Central memory CD8-positive, alpha-beta T cell (primary cell): ENCODE data around the gene RPS16.

Source experiments
- ATAC-seq: fragments of 150-1000 bp; cut with Tn5 transposase; replicated peaks from 2 replicates; pipeline ENCODE4 v1.10.0; 2022; ENCODE audit warnings: mild to moderate bottlenecking, moderate FRiP score, moderate number of reproducible peaks; ENCODE audit not compliant: poor library complexity, severe bottlenecking; ENCODE audit errors: extremely low read depth
- DNase-seq, 2 donors: peaks; one replicate each; pipeline ENCODE4 v3.0.0; 2021; ENCODE audit warnings: low spot score in 2 of 2
- H3K27ac Mint-ChIP-seq: one replicate; pipeline ENCODE4 v1.8.0; 2022; ENCODE audit warnings: low read depth, mild to moderate bottlenecking, moderate library complexity, mixed read lengths
- H3K27me3 Mint-ChIP-seq: one replicate; pipeline ENCODE4 v1.8.0; 2022; ENCODE audit warnings: mixed read lengths
- H3K36me3 Mint-ChIP-seq: one replicate; pipeline ENCODE4 v1.8.0; 2022; ENCODE audit warnings: mild to moderate bottlenecking, moderate library complexity, mixed read lengths; ENCODE audit not compliant: insufficient read depth
- H3K4me1 Mint-ChIP-seq: one replicate; pipeline ENCODE4 v1.8.0; 2022; ENCODE audit warnings: mixed read lengths
- H3K4me3 Mint-ChIP-seq: one replicate; pipeline ENCODE4 v1.8.0; 2022; ENCODE audit warnings: mild to moderate bottlenecking, moderate library complexity, mixed read lengths
- H3K9me3 Mint-ChIP-seq: one replicate; pipeline ENCODE4 v1.8.0; 2022; ENCODE audit warnings: mixed read lengths

Gene RPS16

DNA sequence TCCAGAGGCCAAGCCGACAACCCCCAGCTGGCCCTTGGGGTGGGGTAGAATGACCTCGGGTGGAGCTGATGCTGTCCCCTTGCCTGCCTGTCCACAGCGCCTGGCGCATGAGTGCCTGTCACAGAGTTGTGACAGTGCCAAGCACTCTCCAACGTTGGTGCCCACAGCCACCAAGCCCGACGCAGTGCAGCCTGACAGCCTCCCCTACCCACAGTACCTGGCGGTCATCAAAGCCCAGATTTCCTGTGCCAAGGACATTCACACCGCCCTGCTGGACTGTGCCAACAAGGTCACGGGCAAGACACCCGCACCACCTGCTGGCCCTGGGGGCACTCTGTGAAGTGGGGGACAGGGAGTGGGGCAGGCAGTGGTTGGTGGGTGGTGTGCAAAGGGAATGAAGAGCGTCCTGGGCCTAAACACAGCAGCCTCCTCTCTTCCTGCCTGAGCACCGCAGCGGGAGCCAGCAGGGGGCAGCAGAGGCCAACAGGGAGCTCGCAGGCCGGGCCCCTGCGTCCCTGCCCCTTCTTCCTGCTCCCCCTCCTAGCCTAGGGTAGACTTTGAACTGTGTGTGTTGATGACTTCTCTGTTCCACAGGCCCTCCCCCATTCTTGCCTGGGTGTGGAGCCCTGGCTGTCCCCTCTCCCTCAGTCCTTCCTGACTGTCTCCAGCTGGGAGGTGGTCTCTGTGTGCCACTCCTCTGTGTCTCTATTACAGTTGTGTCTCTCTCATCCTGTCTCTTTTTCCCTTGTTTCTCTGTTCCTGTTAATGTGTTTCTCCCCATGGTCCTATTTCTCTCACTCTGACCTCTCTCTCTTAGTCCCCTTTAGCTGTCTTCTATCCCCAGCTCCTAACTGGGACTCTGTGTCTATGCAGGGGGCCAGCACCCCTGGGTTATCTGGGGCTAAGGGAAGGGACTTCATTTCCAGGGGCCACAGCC lies 38.1 kb downstream of the RPS16 start:
- Mint-ChIP-seq H3K36me3 (peaks cover 48% of the 10 kb centered on the region), H3K4me1 (peaks cover 57% of the 10 kb centered on the region), H3K27ac (peak overlapping the region; percentile 93), H3K27me3 (no peaks in the 10 kb centered on the region), H3K9me3 (no peaks in the 10 kb centered on the region), H3K4me3 (peak overlapping the region; percentile 65)
- ATAC-seq (peak; percentile 30), DNase-seq (peak; percentile 90 to 92)

GRCh38 chr19:39390751-39391437 lies 44.9 kb downstream of the RPS16 start, which contains the start of the genes MED29 and PAF1:
MED29 (plus strand) TSS chr19:39391378; CDS start chr19:39391423, 45 bp downstream.
PAF1 (minus strand) TSS chr19:39391106; CDS start chr19:39390864, 242 bp downstream.
- peak within 1 kb of the TSS; percentile 97 for H3K4me3 Mint-ChIP-seq
- DNase-seq (peak; percentile 88 to 98), ATAC-seq (peak; percentile 94)
- H3K27ac Mint-ChIP-seq: peak within 1 kb of the TSS; percentile 95
- no peaks in the 10 kb centered on the region for H3K9me3 Mint-ChIP-seq
- H3K4me1 Mint-ChIP-seq: peaks cover 35% of the 10 kb centered on the region
- peaks cover 55% of the 10 kb centered on the region for H3K36me3 Mint-ChIP-seq
- H3K27me3 Mint-ChIP-seq: no peaks in the 10 kb centered on the region

DNA sequence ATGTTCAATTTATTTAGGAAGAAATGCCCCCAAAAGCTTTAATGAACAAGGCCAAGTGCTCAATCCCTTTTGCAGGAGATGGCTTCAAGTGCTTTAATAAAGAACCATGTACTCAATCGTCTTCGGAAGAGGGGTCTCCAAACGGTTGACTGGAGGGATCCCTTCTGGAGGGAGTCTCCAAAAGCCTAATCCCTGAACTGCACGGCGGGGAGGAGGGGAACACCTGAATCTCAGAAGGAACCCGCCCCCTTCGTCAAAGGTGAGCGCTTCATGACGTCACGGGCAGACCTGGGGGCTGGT lies 45.3 kb downstream of the RPS16 start:
- peak overlapping the region; percentile 97 for H3K4me3 Mint-ChIP-seq
- peak overlapping the region; percentile 95 for H3K27ac Mint-ChIP-seq
- DNase-seq (no peak), ATAC-seq (no peak)
- H3K36me3 Mint-ChIP-seq: peaks cover 56% of the 10 kb centered on the region
- H3K9me3 Mint-ChIP-seq: no peaks in the 10 kb centered on the region
- H3K27me3 Mint-ChIP-seq: no peaks in the 10 kb centered on the region
- peaks cover 34% of the 10 kb centered on the region for H3K4me1 Mint-ChIP-seq

GRCh38 chr19:39389631-39390414 lies 45.9 kb downstream of the RPS16 start:
- H3K4me1 Mint-ChIP-seq: peaks cover 33% of the 10 kb centered on the region
- peak overlapping the region; percentile 97 for H3K4me3 Mint-ChIP-seq
- H3K9me3 Mint-ChIP-seq: no peaks in the 10 kb centered on the region
- H3K27ac Mint-ChIP-seq: peak overlapping the region; percentile 95
- no peaks in the 10 kb centered on the region for H3K27me3 Mint-ChIP-seq
- H3K36me3 Mint-ChIP-seq: peaks cover 55% of the 10 kb centered on the region
- ATAC-seq: no peak
- no peak for DNase-seq

GRCh38 chr19:39388657-39389056 lies 47.1 kb downstream of the RPS16 start:
- Mint-ChIP-seq H3K9me3 (no peaks in the 10 kb centered on the region), H3K4me1 (peaks cover 29% of the 10 kb centered on the region), H3K27ac (peak overlapping the region; percentile 95), H3K27me3 (no peaks in the 10 kb centered on the region), H3K4me3 (no peak overlapping the region), H3K36me3 (peaks cover 49% of the 10 kb centered on the region)
- no peak for DNase-seq
- ATAC-seq: no peak

DNA sequence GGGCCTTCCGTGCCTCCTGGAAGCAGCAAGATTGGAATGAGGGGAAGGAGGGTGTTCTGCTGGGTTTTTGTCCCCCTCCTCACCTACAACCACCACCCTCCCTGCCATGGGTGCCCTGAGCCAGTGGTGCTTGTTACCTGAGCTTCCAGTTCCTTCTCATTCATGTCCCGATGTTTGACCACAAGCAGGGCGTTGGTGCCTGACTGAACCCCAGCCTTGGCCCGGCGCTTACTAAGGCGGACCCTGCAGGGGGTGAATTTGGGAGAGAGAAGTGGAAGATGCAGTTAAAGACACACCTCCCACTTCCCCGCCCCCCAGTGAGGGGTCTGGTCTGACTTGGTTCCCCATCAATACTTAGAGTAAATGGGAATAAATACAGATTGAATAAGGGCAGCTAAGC lies 49.2 kb downstream of the RPS16 start:
- ATAC-seq (no peak), DNase-seq (no peak)
- Mint-ChIP-seq H3K4me1 (peaks cover 17% of the 10 kb centered on the region), H3K9me3 (no peaks in the 10 kb centered on the region), H3K27me3 (no peaks in the 10 kb centered on the region), H3K36me3 (peaks cover 44% of the 10 kb centered on the region), H3K4me3 (no peak overlapping the region), H3K27ac (peak overlapping the region; percentile 90)

GRCh38 chr19:39385629-39386411 lies 49.9 kb downstream of the RPS16 start:
- peak overlapping the region; percentile 90 for H3K27ac Mint-ChIP-seq
- no peak overlapping the region for H3K4me3 Mint-ChIP-seq
- H3K27me3 Mint-ChIP-seq: no peaks in the 10 kb centered on the region
- peaks cover 13% of the 10 kb centered on the region for H3K4me1 Mint-ChIP-seq
- peaks cover 42% of the 10 kb centered on the region for H3K36me3 Mint-ChIP-seq
- DNase-seq (no peak), ATAC-seq (no peak)
- H3K9me3 Mint-ChIP-seq: no peaks in the 10 kb centered on the region

DNA sequence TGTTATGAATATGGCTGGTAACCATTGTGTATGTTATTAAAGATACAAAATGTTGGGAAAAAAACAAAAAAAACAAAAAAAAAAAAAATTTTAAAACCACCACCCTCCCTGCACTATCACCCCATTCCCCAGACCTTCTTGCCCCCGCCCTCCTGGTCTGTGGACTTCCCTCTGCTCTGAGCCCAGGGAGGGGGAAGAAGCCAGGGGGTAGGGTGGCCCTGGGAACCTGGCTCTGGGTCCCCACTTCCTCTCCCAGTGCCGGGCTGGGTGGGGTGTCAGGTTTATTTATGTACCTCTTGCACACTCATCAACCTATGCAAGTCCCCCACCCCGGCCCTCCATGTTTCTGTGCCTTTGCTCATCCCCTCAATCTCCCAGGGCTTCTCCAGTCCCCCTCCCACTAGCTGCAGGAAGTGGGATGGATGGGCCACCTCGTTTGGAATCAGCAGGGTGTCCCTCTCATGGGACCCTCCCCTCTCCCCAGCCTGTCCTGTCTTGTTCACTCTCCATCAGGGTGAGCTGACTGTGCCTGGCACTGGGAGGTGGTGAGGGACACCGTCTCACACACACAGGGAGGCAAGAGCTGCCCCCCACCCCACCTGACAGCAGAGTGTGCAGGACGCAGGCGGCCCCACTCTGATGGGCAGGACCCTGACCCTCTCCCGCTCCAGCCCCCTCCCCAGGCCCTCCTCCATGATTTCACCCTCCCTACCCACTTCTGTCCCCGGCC lies 50.7 kb downstream of the RPS16 start:
- no peak for DNase-seq
- no peaks in the 10 kb centered on the region for H3K9me3 Mint-ChIP-seq

More for the DNA sequence above, 50.7 kb downstream of the RPS16 start:
- H3K36me3 Mint-ChIP-seq: peaks cover 34% of the 10 kb centered on the region
- H3K27me3 Mint-ChIP-seq: no peaks in the 10 kb centered on the region
- peaks cover 7% of the 10 kb centered on the region for H3K4me1 Mint-ChIP-seq
- ATAC-seq: no peak
- peak overlapping the region; percentile 90 for H3K27ac Mint-ChIP-seq
- peak overlapping the region; percentile 38 for H3K4me3 Mint-ChIP-seq
